Peyer's patch (tissue), 4 donors: ENCODE results near the gene ZNF429.

Experiments
- POLR2A ChIP-seq, 2 donors: fragments of 450-650 bp; IDR thresholded peaks; one replicate each; pipeline ENCODE4 v1.5.1; 2017; ENCODE audit warnings: antibody characterized with exemption in 2 of 2, mild to moderate bottlenecking in 2 of 2, moderate library complexity in 2 of 2
- TF ChIP-seq, protein P1 (sequence below), 6 experiments: fragments of 450-650 bp in 4 of 6; fragments of 200-600 bp in 2 of 6; sonication (generic) in 1 of 6; IDR thresholded peaks; one replicate each; pipeline ENCODE4 v1.5.1; 2017 to 2019; ENCODE audit warnings: antibody characterized with exemption in 6 of 6, mild to moderate bottlenecking in 3 of 6, moderate library complexity in 1 of 6

DNA sequence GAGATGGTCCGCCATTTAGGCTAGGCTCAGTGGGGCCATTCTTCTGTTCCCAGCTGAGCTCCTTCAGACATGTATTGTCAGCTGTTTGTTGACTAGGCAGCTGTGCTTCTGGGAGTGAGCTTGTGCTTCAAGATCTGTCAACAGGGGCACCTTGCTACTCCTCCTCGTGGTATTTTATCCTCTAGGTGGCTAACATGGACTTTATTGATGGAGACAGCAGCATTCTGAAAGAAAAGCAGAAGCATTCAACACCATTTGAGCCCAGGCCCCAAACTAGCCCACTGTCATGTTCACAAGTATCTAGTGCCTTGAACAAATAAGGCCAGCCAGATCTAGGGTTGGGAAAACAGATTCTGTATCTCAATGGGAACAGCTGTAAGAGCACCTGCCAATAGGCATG lies 65.9 kb downstream of the ZNF429 start:
- TF ChIP-seq, protein P1, sequence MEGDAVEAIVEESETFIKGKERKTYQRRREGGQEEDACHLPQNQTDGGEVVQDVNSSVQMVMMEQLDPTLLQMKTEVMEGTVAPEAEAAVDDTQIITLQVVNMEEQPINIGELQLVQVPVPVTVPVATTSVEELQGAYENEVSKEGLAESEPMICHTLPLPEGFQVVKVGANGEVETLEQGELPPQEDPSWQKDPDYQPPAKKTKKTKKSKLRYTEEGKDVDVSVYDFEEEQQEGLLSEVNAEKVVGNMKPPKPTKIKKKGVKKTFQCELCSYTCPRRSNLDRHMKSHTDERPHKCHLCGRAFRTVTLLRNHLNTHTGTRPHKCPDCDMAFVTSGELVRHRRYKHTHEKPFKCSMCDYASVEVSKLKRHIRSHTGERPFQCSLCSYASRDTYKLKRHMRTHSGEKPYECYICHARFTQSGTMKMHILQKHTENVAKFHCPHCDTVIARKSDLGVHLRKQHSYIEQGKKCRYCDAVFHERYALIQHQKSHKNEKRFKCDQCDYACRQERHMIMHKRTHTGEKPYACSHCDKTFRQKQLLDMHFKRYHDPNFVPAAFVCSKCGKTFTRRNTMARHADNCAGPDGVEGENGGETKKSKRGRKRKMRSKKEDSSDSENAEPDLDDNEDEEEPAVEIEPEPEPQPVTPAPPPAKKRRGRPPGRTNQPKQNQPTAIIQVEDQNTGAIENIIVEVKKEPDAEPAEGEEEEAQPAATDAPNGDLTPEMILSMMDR (IDR thresholded peaks at IDR 0.05) = no peak
- TF ChIP-seq POLR2A (IDR thresholded peaks at IDR 0.05) = no peak
